Ramos (cell line): ENCODE results near the gene NFIC.
"Not testable (repeated sequence)": the region's sequence is repeated elsewhere in the genome, so short reads cannot be mapped to it uniquely, and the experiment has no call there.

Experiments
- in situ Hi-C: fragments of 300-500 bp; cut with MboI; formaldehyde crosslinking; loops from one replicate; pipeline ENCODE4 v1.14.3; 2022; ENCODE audit warnings: low sequenced_read_pairs; ENCODE audit not compliant: unreplicated experiment

Gene NFIC

DNA sequence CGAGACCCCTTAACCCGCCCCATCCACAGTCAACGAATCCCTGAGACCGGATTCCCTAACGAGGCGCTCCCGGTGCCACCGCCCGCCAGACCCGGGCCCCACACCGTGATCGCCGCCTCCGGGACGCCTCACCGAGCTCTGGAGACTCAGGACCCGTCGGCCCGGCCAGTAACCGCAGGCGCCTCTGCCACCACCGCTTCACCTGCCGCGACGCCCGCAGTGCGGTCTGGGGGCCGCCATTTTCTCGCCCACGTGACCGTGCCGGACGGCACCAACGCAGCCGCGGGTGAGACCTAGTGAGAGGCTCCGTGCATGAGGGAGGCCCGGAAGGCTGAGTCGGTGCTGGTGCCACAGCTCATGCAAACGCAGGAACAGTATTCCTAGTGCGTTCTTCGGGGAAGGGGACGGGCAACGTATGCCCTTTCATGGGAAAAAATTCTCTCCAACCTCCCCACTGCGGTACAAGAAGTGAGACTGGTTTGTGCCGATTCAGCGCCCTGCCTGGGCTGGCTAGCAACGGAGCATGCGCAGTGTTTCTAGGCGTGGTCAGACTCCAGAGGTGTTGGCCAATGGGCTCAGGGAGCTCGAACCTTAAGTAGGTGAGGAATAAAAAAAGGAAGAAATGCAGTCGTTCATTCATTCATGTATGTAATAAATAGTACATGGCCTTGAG lies 134.2 kb downstream of the NFIC start, which contains the start of gene DOHH:
Gene DOHH, minus strand, starts transcription at position 246 of the 673 bp plus-strand sequence. CDS start 3,860 bp downstream, outside the sequence.
- in situ Hi-C loops, result no loop called here

- in situ Hi-C loops, result no loop called here
Observed at GRCh38 chr19:3501780-3502179, 135.4 kb downstream of the NFIC start.

DNA sequence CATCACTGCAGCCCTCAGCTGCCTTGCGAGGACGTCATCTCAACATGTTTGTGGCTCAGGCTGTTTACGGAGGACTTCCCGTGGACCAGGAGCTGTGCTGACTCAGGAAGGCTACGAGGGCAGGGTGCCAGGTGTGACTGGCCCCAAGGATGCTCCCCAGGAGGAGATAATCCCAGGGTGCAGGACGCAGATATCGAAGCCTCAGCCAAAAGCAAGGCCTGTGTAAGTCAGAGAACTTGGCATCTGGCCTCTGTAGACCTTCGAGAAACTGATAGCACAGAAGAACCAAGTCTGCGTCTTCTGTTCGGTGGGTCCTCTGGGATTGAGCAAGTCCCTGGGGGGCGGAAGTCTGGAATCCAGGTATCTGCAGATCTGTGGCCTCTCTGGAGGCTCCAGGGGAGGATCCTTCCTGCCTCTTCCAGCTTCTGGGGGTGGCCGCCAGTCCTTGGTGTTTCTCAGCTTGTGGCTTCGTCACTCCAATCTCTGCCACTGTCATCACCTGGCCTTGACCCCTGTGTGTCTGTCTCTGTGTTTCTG lies 136.7 kb downstream of the NFIC start:
- in situ Hi-C loops, result no loop called here

- in situ Hi-C loops, result no loop called here
Observed at GRCh38 chr19:3504735-3505134, 138.4 kb downstream of the NFIC start.

- in situ Hi-C loops, result no loop called here
Observed at GRCh38 chr19:3505598-3506383, 139.4 kb downstream of the NFIC start, which contains the start of gene FZR1. Gene FZR1 (plus strand): TSS chr19:3506311. CDS start chr19:3522990, 16,679 bp downstream.

DNA sequence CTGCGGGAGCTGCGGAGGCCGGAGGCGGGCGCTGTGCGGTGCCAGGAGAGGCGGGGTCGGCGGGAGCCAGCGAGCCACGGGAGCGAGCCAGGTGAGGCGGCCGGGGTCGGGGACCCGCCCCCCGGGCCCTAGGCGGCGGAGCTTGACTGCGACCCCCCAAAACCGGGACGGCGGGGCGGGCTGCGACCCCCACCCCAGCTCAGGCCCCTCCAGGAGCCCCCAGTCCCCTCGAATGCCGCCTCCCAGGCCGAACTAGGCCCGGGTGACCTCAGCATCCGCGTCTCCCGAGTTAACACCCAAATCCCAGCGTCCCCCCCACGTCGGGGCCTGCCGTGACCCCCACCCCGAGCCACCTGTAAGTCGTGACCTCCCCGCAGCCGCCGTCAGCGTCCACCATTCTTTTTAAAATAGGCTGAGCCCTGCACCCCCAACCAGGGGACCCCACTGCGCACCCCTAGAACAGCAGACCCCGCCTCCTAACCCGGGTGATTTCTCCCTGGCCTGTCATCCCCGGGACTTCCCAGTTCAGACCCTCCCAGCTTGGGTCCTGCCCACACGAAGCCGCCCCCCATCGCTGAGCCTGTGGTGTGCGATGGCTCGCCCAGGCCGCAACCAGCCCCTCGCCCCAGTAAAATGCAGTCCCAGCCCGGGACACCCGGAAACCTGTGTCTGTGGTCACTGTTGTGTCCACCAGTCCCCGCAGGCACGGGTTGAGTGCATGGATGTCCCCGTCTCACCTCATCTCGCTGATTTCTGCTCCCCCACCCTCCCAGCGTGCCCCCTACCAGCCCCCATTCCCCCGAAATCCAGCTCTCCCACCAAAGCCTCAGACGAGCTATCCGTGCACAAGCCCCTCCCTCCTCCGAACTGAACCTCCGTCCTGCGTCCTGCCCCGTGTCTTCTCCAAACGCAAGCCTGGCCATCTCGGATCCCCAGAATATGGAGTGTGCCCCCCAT lies 140.3 kb downstream of the NFIC start:
- in situ Hi-C loops, result no loop called here

- in situ Hi-C loops, result no loop called here
Observed at GRCh38 chr19:3507371-3508120, 141.2 kb downstream of the NFIC start.

DNA sequence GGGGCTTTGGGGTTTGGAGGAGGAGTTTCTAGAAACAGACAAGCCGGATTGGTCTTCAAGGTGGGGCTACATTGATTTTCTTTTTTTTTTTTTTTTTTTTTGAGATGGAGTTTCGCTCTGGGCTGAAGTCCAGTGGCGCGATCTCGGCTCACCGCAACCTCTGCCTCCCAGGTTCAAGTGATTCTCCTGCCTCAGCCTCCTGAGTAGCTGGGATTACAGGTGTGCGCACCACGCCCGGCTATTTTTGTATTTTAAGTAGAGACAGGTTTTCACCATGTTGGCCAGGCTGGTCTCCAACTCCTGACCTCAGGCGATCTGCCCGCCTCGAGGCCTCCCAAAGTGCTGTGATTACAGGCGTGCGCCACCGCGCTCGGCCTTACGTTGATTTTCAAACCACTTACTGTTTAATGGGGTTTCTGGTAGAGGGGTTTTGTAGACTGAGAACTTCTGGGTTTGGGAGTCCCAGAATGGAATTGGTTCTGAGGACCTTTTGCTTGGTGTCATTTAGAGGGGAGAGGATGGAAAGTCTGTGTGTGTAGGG lies 141.8 kb downstream of the NFIC start:
- in situ Hi-C loops, result not testable (repeated sequence)

DNA sequence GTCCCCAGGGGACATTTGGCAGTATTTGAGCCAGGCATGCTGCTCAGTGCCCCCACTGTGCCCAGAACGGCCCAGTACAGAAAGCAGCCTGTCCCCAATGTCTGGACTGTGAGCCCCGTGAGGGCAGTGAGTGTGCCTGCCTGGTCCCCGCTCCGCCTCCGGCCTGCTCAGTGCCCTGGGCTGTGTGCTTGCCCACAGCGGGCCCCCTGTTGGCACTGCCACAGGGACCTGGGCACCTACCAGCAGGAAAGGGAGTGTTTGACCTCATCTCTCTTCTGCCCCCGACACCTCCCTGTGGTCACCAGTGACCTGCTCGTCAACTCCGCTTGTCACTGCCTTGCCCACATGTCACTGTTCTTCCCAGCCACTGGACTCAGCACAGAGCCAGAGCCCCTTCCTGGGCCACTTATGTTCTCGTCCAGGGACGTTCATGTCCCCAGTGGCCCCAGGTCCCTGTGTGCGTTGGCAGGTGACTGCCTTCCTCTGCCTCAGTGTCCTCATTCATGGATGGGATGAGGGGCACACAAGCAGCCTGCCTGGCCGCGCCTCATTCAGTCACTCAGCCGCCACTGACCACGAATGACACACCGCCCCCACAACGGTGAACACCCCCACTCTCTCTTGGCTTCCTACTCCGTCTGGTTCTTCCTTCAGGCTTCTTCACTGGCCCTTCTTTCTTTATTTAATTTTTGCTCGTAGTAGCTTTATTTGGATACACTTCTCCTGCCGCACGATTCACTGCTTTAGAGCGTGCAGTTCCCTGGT lies 142.6 kb downstream of the NFIC start:
- in situ Hi-C loops, result no loop called here

GRCh38 chr19:3509566-3509989 lies 143.2 kb downstream of the NFIC start:
- in situ Hi-C loops, result no loop called here

DNA sequence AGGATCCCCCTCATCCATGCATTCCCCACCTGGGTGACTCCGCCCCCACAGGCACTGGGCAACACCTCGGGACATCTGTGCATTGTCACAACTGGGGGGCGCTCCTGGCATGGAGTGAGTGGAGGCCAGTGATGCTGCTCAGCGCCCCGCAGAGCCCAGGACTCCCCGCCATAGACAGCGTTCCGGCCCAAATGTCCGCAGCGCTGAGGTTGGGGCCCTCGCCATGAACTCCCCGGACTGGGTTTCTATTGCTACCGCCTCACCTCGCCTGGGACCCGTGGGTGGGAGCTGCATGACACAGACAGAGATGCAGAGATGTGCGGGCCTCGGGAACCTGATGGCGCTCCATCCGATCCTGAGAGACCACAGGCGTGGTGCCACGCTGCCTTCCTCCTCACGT lies 144.3 kb downstream of the NFIC start:
- in situ Hi-C loops, result no loop called here

- in situ Hi-C loops, result no loop called here
Observed at GRCh38 chr19:3511506-3512251, 145.3 kb downstream of the NFIC start.

DNA sequence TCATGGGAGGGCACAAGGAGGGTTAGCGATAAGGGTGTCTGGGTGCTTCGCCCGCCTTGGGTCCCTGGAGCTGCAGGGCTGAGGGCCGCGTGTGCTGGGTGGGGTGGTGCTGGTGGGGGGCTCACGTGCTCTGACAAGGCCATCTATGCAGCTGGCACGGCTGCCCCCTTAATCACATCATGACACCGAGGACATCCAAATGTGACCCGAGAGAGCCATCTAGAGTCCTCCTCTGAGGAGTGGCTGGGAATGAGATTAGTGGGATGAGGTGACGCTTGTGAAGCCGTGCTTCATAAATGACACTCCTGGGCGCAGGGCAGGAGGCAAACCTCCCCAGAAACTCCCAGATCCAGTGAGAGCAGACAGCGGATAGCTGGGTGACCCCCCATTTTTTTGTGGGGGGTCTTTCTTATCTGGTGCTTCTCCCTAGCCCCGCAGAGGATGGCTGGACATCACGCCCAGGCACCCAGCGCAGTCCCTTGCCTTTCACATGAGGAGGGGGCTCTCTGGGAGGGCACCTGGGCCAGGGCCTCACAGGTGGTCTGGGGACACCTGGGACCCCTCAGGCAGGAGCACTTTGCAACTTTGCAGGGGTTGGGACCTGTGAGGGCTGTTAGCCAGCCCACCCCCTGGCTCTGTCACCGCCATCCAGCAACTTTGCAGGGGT lies 146.3 kb downstream of the NFIC start:
- in situ Hi-C loops, result no loop called here

GRCh38 chr19:3513229-3514140 lies 147.1 kb downstream of the NFIC start:
- in situ Hi-C loops, result no loop called here

DNA sequence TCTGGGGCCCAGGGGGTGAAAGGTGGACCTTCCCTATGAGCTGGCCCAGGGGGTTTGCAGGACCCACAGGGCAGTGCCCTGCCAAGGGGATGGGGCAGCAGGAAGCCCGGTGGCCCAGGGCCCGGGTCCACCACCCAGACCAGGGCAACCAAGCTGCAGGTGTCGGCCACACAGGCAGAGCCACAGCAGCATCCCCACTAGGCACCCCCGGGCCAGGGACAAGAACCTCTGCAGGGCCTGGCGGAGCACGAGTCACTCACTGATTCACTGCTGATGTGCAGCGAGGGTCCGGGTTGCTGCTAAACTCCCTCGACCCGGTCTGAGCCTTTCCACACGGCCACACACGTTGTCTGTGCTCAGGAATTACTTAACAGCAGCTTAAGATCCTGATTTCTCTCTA lies 148.5 kb downstream of the NFIC start:
- in situ Hi-C loops, result no loop called here

DNA sequence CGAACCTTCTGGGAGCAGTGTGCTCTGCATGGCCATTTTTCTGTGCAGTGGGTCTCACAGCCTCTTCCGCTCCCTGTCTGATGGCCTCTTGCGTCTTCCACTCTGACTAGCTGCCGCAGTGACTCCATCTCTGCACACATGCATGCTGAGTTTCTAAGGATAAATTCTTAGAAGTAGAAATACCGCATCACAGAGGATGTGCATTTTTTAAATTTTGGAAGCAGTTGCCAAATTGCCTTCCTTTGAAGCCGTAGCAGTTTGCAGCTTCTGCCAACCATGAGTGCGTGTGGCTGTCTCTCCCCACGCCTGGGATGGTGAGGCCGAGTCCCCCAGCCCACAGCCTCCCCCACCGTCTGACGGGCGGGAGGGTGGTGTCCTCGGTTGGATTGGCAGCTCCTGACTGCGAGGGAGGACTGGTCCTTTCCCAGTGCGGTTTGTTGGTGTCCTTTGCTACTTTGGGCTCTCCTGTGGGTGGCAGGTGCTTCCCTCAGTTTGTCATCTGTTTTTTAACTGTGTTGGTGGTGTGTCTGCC lies 149.6 kb downstream of the NFIC start:
- in situ Hi-C loops, result no loop called here
